Testis (tissue), 2 donors: ENCODE results near the gene KRT84.

ENCODE experiments used
- POLR2A ChIP-seq: fragments of 450-650 bp; IDR thresholded peaks from one replicate; pipeline ENCODE4 v1.6.1; 2017; ENCODE audit warnings: antibody characterized with exemption, mild to moderate bottlenecking, moderate library complexity
- TF ChIP-seq, protein P1 (sequence below), 3 experiments: fragments of 450-650 bp in 2 of 3; fragments of 200-600 bp in 1 of 3; sonication (generic) in 1 of 3; IDR thresholded peaks; one replicate each; pipeline ENCODE4 v1.5.1; 2016 to 2019; ENCODE audit warnings: antibody characterized with exemption in 3 of 3, mild to moderate bottlenecking in 2 of 3, moderate library complexity in 1 of 3

DNA sequence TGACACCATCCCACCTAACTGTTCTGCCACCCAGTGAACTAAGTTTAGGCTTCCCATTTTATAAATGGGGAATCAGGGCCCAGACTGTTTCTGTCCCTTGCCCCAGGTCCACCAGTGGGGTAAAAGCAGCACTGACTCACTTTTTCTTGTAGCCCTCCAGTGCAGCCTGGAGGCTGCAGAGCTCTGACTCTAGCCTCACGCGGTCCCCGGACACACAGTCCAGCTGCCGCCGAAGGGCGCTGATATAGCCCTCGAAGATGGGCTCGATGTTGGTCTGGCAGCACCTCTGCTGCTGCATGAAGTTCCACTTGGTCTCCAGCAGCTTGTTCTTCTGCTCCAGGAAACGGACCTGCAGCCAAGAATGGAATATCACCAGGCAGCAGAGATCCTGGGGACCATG is 18.1 kb upstream of the KRT84 start:
- TF ChIP-seq, protein P1, sequence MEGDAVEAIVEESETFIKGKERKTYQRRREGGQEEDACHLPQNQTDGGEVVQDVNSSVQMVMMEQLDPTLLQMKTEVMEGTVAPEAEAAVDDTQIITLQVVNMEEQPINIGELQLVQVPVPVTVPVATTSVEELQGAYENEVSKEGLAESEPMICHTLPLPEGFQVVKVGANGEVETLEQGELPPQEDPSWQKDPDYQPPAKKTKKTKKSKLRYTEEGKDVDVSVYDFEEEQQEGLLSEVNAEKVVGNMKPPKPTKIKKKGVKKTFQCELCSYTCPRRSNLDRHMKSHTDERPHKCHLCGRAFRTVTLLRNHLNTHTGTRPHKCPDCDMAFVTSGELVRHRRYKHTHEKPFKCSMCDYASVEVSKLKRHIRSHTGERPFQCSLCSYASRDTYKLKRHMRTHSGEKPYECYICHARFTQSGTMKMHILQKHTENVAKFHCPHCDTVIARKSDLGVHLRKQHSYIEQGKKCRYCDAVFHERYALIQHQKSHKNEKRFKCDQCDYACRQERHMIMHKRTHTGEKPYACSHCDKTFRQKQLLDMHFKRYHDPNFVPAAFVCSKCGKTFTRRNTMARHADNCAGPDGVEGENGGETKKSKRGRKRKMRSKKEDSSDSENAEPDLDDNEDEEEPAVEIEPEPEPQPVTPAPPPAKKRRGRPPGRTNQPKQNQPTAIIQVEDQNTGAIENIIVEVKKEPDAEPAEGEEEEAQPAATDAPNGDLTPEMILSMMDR (IDR thresholded peaks at IDR 0.05) = no peak
- TF ChIP-seq POLR2A = no peak
